ENCODE measurements around the gene SIGLEC11. TPM values are rescaled to one million over a fixed set of nuclear protein-coding genes. Genes with fewer than 3 reads are reported as not detected.

The SIGLEC11 gene
- total and polyA plus RNA-seq, 2 of the 13 experiments (the other 11 are each of a cell fraction or from before 2014, with no cell fraction given): not detected

- TF ChIP-seq REPIN1 (CRISPR knock-in tag; IDR thresholded peaks at IDR 0.05; ENCODE audit: borderline replicate concordance, low read depth) (peak; percentile 82; the same call in 1 of the 2 replicates), AHR (CRISPR knock-in tag; IDR thresholded peaks at IDR 0.05) (peak; percentile 69; the same call in 1 of the 2 replicates), TEAD3 (CRISPR knock-in tag; optimal IDR thresholded peaks at IDR 0.05; ENCODE audit: borderline replicate concordance) (peak; percentile 62), ZNF691 (CRISPR knock-in tag; IDR thresholded peaks at IDR 0.05; ENCODE audit: borderline replicate concordance, low read depth) (no peak; the same call in 1 of the 2 replicates), DPF2 (CRISPR knock-in tag; IDR thresholded peaks at IDR 0.05; ENCODE audit: borderline replicate concordance, low read depth) (no peak), ZNF607 (CRISPR knock-in tag; IDR thresholded peaks at IDR 0.05; ENCODE audit: borderline replicate concordance) (peak; percentile 83; the same call in 1 of the 2 replicates), CENPBD1 (CRISPR knock-in tag; IDR thresholded peaks at IDR 0.05; ENCODE audit: borderline replicate concordance, low read depth) (no peak), ZBTB37 (CRISPR knock-in tag; IDR thresholded peaks at IDR 0.05) (no peak), ZNF276 (CRISPR knock-in tag; IDR thresholded peaks at IDR 0.05; ENCODE audit: low read depth) (no peak; the same call in 1 of the 2 replicates), ZNF75D (CRISPR knock-in tag; IDR thresholded peaks at IDR 0.05; ENCODE audit: borderline replicate concordance) (peak; percentile 3; the same call in 1 of the 2 replicates), ZNF460 (CRISPR knock-in tag; IDR thresholded peaks at IDR 0.05; ENCODE audit: borderline replicate concordance) (no peak), GATA4 (IDR thresholded peaks at IDR 0.05; ENCODE audit: borderline replicate concordance, low read depth) (0 out of 2 replicates have a peak, but pooled peaks have one; percentile 59), ZNF3 (CRISPR knock-in tag; IDR thresholded peaks at IDR 0.05) (no peak), IRF9 (CRISPR knock-in tag; IDR thresholded peaks at IDR 0.05; ENCODE audit: borderline replicate concordance) (peak; percentile 90; the same call in 1 of the 2 replicates), MED13 (CRISPR knock-in tag; IDR thresholded peaks at IDR 0.05) (peak; percentile 22; the same call in 1 of the 2 replicates), ZFP1 (CRISPR knock-in tag; IDR thresholded peaks at IDR 0.05) (no peak; the same call in 1 of the 2 replicates), ZNF609 (CRISPR knock-in tag; IDR thresholded peaks at IDR 0.05; ENCODE audit: borderline replicate concordance) (peak; percentile 60; the same call in 1 of the 2 replicates)
Measured at GRCh38 chr19:49929611-49930482, 31.1 kb downstream of the SIGLEC11 start (continued).
